ENCODE measurements around the gene CDK19. TPM values are rescaled to one million over a fixed set of nuclear protein-coding genes. Genes with fewer than 3 reads are reported as not detected.
A peak's percentile ranks its signal among the peaks of the same experiment; 100 is the strongest.

Gene CDK19
- total RNA-seq, 2 donors from 2014 or later: 16.8 to 20.8 TPM

- DNase-seq: no peak
- WGBS, 2 experiments (ENCODE audit: insufficient coverage in 1 of 2, insufficient read length in 1 of 2): 83 to 100% methylated on average over 1 of the region's 1 CpG
- Histone ChIP-seq H3K9me3 (ENCODE audit: control insufficient read depth, low read length) (no peaks in the 10 kb centered on the region), H3K9ac (ENCODE audit: extremely low read depth, low read length, poor library complexity, severe bottlenecking) (no peak overlapping the region), H3K4me3 (ENCODE audit: low read length) (no peak overlapping the region), H3K27me3 (ENCODE audit: control insufficient read depth, insufficient read depth, low read length, poor library complexity, severe bottlenecking) (no peaks in the 10 kb centered on the region), H3K4me1 (ENCODE audit: control insufficient read depth, insufficient read depth, low read length) (peaks cover 34% of the 10 kb centered on the region), H3K36me3 (ENCODE audit: control insufficient read depth, insufficient read depth, low read length) (peaks cover 23% of the 10 kb centered on the region), H3K27ac (ENCODE audit: low read depth, low read length) (no peak overlapping the region)
- TF ChIP-seq, protein P1, sequence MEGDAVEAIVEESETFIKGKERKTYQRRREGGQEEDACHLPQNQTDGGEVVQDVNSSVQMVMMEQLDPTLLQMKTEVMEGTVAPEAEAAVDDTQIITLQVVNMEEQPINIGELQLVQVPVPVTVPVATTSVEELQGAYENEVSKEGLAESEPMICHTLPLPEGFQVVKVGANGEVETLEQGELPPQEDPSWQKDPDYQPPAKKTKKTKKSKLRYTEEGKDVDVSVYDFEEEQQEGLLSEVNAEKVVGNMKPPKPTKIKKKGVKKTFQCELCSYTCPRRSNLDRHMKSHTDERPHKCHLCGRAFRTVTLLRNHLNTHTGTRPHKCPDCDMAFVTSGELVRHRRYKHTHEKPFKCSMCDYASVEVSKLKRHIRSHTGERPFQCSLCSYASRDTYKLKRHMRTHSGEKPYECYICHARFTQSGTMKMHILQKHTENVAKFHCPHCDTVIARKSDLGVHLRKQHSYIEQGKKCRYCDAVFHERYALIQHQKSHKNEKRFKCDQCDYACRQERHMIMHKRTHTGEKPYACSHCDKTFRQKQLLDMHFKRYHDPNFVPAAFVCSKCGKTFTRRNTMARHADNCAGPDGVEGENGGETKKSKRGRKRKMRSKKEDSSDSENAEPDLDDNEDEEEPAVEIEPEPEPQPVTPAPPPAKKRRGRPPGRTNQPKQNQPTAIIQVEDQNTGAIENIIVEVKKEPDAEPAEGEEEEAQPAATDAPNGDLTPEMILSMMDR (conservative IDR thresholded peaks at IDR 0.05): no peak
- H3K4me3 Mint-ChIP-seq: no peak overlapping the region
- peaks cover 23% of the 10 kb centered on the region for H3K36me3 Mint-ChIP-seq (ENCODE audit: low read depth)
- no peaks in the 10 kb centered on the region for H3K9me3 Mint-ChIP-seq
- H3K27me3 Mint-ChIP-seq (ENCODE audit: insufficient read depth): no peaks in the 10 kb centered on the region
- H3K4me1 Mint-ChIP-seq: peaks cover 79% of the 10 kb centered on the region
- peak overlapping the region; percentile 23 for H3K27ac Mint-ChIP-seq
Measured at GRCh38 chr6:110617057-110617456, 198.2 kb downstream of the CDK19 start.

- no peak for DNase-seq
- no peaks in the 10 kb centered on the region for H3K27me3 Mint-ChIP-seq (ENCODE audit: insufficient read depth)
- Histone ChIP-seq H3K27ac (ENCODE audit: low read depth, low read length) (no peak overlapping the region), H3K27me3 (ENCODE audit: control insufficient read depth, insufficient read depth, low read length, poor library complexity, severe bottlenecking) (no peaks in the 10 kb centered on the region), H3K4me1 (ENCODE audit: control insufficient read depth, insufficient read depth, low read length) (peaks cover 34% of the 10 kb centered on the region), H3K36me3 (ENCODE audit: control insufficient read depth, insufficient read depth, low read length) (peaks cover 15% of the 10 kb centered on the region), H3K9ac (ENCODE audit: extremely low read depth, low read length, poor library complexity, severe bottlenecking) (no peak overlapping the region), H3K9me3 (ENCODE audit: control insufficient read depth, low read length) (no peaks in the 10 kb centered on the region), H3K4me3 (ENCODE audit: low read length) (no peak overlapping the region)
- no peak overlapping the region for H3K4me3 Mint-ChIP-seq
- no peaks in the 10 kb centered on the region for H3K9me3 Mint-ChIP-seq
- H3K36me3 Mint-ChIP-seq (ENCODE audit: low read depth): peaks cover 19% of the 10 kb centered on the region
- 67 to 88% methylated on average over 1 of the region's 1 CpG for WGBS, 2 experiments (ENCODE audit: insufficient coverage in 1 of 2, insufficient read length in 1 of 2)
- peaks cover 83% of the 10 kb centered on the region for H3K4me1 Mint-ChIP-seq
- TF ChIP-seq, protein P1 (conservative IDR thresholded peaks at IDR 0.05): no peak
- H3K27ac Mint-ChIP-seq: peak overlapping the region; percentile 53
Measured at GRCh38 chr6:110615722-110616121, 199.5 kb downstream of the CDK19 start.

- peak; percentile 55 for DNase-seq
- Mint-ChIP-seq H3K9me3 (no peaks in the 10 kb centered on the region), H3K36me3 (ENCODE audit: low read depth) (peaks cover 23% of the 10 kb centered on the region), H3K4me3 (no peak overlapping the region), H3K4me1 (peaks cover 74% of the 10 kb centered on the region), H3K27ac (peak overlapping the region; percentile 84), H3K27me3 (ENCODE audit: insufficient read depth) (no peaks in the 10 kb centered on the region)
- H3K4me1 ChIP-seq (ENCODE audit: control insufficient read depth, insufficient read depth, low read length): peaks cover 28% of the 10 kb centered on the region
- H3K9me3 ChIP-seq (ENCODE audit: control insufficient read depth, low read length): no peaks in the 10 kb centered on the region
- H3K36me3 ChIP-seq (ENCODE audit: control insufficient read depth, insufficient read depth, low read length): peaks cover 16% of the 10 kb centered on the region
- H3K9ac ChIP-seq (ENCODE audit: extremely low read depth, low read length, poor library complexity, severe bottlenecking): no peak overlapping the region
- WGBS, 2 experiments (ENCODE audit: insufficient coverage in 1 of 2, insufficient read length in 1 of 2): 62 to 71% methylated on average over 4 to 5 of the region's 5 CpGs
- no peaks in the 10 kb centered on the region for H3K27me3 ChIP-seq (ENCODE audit: control insufficient read depth, insufficient read depth, low read length, poor library complexity, severe bottlenecking)
- H3K27ac ChIP-seq (ENCODE audit: low read depth, low read length): no peak overlapping the region
- TF ChIP-seq, protein P1 (conservative IDR thresholded peaks at IDR 0.05): no peak
- peak overlapping the region; percentile 13 for H3K4me3 ChIP-seq (ENCODE audit: low read length)
Measured at GRCh38 chr6:110614586-110614985, 200.7 kb downstream of the CDK19 start.
